GM19455 (cell line): ENCODE results near the gene RAD51.

Experiments used
- ATAC-seq: cut with Tn5 transposase; IDR thresholded peaks from one replicate; pipeline ENCODE4 v1.9.1; 2021; ENCODE audit not compliant: unreplicated experiment

Gene RAD51

GRCh38 chr15:40721701-40722100 lies 26.7 kb downstream of the RAD51 start:
- ATAC-seq = no peak

GRCh38 chr15:40722354-40722753 lies 27.4 kb downstream of the RAD51 start:
- no peak for ATAC-seq

DNA sequence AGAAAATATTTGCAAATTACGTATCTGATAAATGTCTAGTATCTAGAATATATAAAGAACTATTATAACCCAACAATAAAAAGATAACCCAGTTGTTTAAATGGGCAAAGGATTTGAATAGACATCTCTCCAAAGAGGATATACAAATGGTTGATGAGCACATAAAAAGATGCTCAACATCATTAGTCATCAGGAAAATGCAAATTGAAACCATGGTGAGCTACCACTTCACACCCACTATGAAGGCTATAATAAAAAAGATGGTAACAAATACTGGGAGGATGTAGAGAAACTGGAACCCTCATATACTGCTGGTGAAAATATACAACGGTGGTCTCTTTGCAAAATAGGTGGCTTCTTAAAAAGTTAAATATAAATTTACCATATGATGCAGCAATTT lies 28.0 kb downstream of the RAD51 start:
- ATAC-seq = no peak

DNA sequence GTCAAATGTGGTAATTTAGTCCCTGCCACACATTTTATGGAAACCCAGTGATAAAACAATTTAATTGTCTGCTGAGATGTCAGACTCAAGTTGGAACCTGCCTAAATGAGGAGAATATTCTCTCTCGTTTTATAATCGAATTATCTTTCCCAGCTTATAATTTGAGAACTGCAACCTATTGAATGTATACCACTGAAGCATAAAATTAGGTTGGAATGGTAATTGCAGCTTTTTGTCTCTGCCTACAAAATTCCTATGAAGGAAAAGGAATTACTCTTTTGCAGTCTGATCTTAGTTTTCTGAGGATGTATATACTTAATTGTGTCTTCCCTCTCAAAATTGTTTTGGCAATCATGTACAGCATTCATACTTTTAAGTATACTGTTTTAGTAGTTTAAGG lies 28.9 kb downstream of the RAD51 start:
- ATAC-seq = no peak

DNA sequence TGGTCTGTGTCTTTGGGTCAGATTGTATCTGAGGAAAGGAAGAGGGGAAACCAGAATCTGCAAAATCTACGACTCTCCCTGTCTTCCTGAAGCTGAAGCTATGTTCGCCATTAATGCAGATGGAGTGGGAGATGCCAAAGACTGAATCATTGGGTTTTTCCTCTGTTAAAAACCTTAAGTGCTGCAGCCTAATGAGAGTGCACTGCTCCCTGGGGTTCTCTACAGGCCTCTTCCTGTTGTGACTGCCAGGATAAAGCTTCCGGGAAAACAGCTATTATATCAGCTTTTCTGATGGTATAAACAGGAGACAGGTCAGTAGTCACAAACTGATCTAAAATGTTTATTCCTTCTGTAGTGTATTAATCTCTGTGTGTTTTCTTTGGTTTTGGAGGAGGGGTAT lies 36.1 kb downstream of the RAD51 start:
- no peak for ATAC-seq

DNA sequence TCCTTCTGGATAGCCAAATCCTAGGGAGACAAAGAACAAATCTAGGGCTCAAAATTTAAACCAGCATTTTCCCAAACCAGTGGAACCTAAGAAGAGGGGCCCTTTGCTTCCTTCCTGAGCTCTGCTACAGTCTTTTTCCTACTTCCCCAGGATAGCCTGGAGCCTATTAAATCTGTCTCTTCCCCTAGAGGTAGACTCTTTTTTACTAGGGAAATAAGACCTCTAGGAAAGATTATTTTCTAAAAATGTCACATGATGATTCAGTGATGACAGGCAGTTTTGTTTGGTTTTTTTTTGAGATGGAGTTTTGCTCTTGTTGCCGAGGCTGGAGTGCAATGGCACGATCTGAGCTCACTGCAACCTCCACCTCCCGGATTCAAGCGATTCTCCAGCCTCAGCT lies 41.6 kb downstream of the RAD51 start:
- ATAC-seq = no peak

DNA sequence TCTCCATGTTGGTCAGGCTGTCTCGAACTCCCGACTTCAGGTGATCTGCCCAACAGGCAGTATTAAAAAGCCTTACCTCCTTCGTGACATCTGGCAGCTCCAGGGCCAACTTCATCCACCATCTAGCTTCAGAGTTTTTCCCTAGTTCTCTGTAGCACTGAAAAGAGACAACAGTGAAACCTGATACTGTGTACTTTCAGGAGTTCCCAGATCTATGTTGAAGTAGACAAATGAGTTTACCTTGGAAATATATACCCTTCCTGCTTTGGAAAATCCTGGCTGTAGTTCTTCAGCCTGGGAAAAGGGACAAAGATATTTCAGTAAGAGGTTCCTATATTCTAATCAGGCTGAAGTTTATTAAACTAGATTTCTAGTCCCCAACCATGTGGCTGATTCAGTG lies 42.1 kb downstream of the RAD51 start:
- no peak for ATAC-seq

- no peak for ATAC-seq
Observed at GRCh38 chr15:40739047-40739446, 44.1 kb downstream of the RAD51 start.

DNA sequence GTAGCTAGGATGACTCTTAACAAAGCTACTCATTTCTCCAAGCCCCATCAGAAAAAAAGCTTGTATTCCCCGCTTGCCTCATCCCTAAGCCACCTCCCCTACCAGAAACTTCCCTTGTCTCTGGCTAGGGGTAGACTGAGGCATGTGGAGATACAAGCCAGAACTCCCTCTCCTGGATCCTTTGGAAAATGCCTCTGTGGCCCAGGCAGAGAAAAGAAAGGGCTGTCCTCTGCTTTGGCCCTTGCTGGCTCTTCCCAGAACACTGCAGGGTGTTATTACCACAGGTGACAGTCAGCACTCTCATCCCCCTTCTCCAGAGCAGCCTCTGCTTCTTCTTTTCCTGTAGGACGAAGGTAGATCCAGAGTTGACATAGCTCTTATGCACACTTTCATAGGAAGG lies 44.9 kb downstream of the RAD51 start:
- ATAC-seq = no peak

GRCh38 chr15:40743485-40743901 lies 48.5 kb downstream of the RAD51 start:
- no peak for ATAC-seq

DNA sequence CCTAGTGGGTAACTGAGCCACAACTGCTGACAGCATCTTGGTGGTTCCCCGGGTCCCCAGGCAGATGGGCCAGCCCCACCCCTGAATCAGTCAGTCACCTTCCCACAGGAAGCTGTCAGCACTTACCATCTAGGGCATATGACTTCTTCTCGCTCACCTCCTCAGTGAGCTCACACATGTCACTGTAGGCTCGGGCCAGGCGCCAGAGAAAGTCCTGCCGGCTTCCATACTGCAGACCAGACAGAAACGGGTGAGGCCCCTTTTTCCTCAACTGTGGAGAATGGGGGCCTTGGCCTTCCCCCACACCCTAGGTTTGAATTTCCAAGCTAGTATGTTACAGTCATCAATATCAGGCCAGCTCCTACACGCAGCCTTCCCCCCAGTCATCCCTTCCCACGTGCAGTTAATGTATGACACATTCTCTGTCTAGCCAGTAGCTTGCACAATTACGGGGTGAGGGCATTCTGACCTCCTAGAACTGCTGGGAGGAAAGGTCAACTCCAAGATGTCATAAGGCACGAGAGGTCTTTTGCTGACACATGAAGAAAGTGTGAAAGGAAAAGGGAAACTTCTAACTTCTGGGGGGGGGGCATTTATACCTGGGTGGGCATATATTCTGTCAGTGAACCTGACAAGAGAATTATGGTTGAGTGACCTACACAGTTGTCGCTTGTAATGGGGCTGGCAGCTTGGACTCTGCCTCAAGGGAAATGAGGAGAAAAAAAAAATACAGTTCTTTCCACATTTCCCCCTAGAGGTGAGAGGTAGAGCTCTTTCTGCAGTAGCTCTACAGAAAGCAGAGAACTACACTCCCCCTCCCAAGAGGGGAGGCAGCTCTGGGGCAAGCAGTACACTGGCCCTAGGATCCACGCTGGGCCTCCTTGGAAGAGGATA lies 49.2 kb downstream of the RAD51 start:
- no peak for ATAC-seq

- ATAC-seq = no peak
Observed at GRCh38 chr15:40744815-40745152, 49.8 kb downstream of the RAD51 start.

- no peak for ATAC-seq
Observed at GRCh38 chr15:40746916-40747418, 52.0 kb downstream of the RAD51 start.

GRCh38 chr15:40747685-40748631 lies 53.0 kb downstream of the RAD51 start:
- no peak for ATAC-seq

DNA sequence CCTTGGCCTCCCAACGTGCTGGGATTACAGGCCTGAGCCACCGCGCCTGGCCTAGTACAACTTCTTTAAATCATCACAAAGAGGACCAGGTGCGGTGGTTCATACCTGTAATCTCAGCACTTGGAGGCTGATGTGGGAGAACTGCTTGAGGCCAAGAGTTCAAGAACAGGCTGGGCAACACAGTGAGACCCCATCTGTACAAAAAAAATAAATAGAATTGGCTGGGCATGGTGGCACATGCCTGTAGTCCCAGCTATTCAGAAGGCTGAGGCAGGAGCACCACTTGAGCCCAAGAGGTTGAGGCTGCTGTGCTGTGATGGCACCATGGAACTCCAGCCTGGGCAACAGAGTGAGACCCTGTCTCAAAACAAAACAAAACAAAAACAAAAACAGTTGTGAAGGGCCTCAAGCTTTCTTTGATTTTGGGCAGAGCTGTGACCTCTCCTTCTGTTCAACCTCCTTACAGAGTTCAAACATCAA lies 54.2 kb downstream of the RAD51 start:
- ATAC-seq = no peak

GRCh38 chr15:40750885-40751284 lies 55.9 kb downstream of the RAD51 start:
- ATAC-seq = no peak

- ATAC-seq = no peak
Observed at GRCh38 chr15:40751745-40752144, 56.8 kb downstream of the RAD51 start.

GRCh38 chr15:40754574-40754882 lies 59.6 kb downstream of the RAD51 start:
- ATAC-seq = peak; percentile 4

DNA sequence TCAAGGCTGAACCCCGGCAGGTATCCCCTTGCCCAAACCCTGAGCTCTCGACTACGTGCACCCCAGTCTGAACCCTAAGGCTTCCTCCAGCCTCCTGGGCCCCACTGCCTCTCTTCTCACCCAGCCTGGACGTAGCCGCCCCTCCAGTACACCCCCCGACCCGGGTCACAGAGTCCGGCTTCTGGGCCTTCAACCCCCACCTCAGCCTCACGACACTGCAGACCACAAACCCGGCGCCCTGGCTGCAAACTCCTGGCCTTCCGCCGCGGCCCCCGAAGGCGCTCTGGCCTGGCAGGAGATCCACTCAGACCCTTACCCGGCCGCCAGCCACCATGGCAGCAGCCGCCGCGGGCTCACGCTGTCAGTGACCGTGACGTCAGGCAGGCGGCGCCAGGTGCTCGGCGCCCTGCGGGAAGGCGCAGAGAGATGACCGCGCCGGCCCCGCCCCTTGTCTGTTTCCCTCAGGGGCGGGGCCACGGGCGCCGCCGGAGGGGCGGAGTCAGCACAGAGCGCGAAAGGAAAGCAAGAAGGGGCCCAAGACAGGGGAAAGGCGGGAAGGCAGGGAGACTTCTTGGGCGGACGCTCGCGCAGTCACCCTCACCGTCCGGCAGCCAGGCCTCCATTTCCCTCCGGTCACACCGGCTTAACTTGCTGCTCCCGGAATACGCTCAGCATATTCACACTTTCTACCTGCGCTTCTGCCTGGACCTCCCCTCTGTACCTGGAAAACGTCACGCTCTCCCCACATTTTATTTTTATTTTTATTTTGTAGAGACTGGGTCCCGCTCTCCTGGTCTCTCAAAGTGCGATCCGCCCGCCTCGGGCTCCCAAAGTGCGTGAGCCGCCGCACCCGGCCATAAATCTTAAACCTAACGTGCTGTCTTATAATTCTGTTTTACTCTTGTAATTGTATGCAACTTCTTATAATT lies 60.2 kb downstream of the RAD51 start, which contains the start of gene RMDN3:
TSS of gene RMDN3 (minus strand) at position 372 of the 929 bp plus-strand sequence. CDS start 471 bp downstream, outside the sequence.
- peak; percentile 78 for ATAC-seq

DNA sequence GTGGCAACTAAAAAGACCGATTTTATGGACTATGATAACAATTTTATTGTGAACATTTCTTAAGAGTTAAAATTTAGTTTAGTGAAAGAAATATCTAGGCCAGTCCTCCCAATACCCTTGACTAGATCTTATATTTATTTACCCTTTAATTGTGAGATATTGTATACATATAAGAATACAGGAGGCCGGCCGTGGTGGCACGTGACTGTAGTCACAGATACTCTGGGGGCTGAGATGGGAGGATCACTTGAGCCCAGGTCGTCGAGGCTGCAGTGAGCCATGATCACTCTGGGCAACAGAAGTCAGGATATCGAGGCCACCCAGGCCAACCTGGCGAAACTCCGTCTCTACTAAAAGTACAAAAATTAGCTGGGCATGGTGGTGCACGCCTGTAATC lies 60.8 kb downstream of the RAD51 start:
- ATAC-seq = no peak

DNA sequence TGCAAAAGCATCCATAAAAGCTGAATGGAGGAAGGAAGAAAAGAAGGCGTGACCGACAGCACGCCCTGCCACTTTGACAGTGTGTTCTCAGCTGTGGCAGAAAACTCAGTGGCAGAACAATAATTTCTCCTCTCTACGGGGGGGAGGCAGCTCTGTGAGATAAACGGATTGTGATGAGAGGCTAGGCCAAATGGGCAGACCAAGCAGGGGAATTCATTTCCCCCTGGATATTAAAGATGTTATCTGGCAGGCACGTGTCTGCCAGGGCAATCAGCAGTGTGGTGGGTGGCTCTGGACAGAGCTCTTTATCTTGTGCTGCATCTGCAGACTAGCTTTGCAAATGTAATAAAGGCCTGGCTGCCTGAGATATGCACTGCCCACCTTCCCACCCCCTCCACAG lies 62.0 kb downstream of the RAD51 start:
- ATAC-seq = no peak
